T-cell (primary cell): ENCODE results near the gene SON. TPM values are rescaled to one million over a fixed set of nuclear protein-coding genes. Genes with fewer than 3 reads are reported as not detected.

Experiments
- ATAC-seq, 4 experiments: fragments of 200-7000 bp in 3 of 4; fragments of 150-1000 bp in 1 of 4; cut with Tn5 transposase; replicated peaks in 1 of 4; 1 replicate in 3 of 4; 2 replicates in 1 of 4; pipeline ENCODE4 v1.10.0; 2021; ENCODE audit warnings: moderate library complexity in 3 of 4, mild to moderate bottlenecking in 2 of 4, moderate number of reproducible peaks in 1 of 4
- CTCF ChIA-PET, 2 donors: fragments of 300-600 bp; sonication (Branson Sonifier 250); formaldehyde crosslinking; loops; one replicate each; lab custom pipeline; 2022; ENCODE audit warnings: antibody characterized with exemption in 2 of 2; lab: Charles Lee
- POLR2A ChIA-PET, 2 donors: fragments of 300-600 bp; sonication (Branson Sonifier 250); formaldehyde crosslinking; loops; one replicate each; lab custom pipeline; 2022; ENCODE audit warnings: antibody characterized with exemption in 2 of 2; lab: Charles Lee
- DNase-seq, 35 experiments: peaks; one replicate each; pipeline versions ENCODE4 v3.0.0 to v3.0.0-alpha.2; 2013 to 2023
- H3K27ac ChIP-seq: one replicate; pipeline ENCODE4 v1.5.1; 2013; ENCODE audit warnings: low read length
- H3K27me3 ChIP-seq, 2 experiments: replicated peaks in 1 of 2; 1 replicate in 1 of 2; 2 replicates in 1 of 2; pipeline versions ENCODE4 v1.6.1 to v1.7.0; 2013; ENCODE audit warnings: low read length in 1 of 2, mixed read lengths in 1 of 2; ENCODE audit not compliant: control insufficient read depth in 2 of 2, insufficient read depth in 2 of 2; ENCODE audit errors: extremely low read depth in 1 of 2
- H3K36me3 ChIP-seq, 2 donors: 1 replicate in 1 of 2; 2 replicates in 1 of 2; pipeline versions ENCODE4 v1.6.1 to v1.7.0; 2013; ENCODE audit warnings: low read length in 1 of 2; ENCODE audit not compliant: control insufficient read depth in 2 of 2, insufficient read depth in 1 of 2; ENCODE audit errors: extremely low read depth in 1 of 2
- H3K4me1 ChIP-seq, 2 experiments: 1 replicate in 1 of 2; 2 replicates in 1 of 2; pipeline versions ENCODE4 v1.6.1 to v1.7.0; 2013; ENCODE audit warnings: low read length in 2 of 2, mixed read lengths in 1 of 2; ENCODE audit not compliant: insufficient read depth in 2 of 2, control insufficient read depth in 1 of 2; ENCODE audit errors: extremely low read depth in 1 of 2
- H3K4me3 ChIP-seq, 2 donors: 1 replicate in 1 of 2; 2 replicates in 1 of 2; pipeline versions ENCODE4 v1.5.1 to v1.7.0; 2013; ENCODE audit warnings: mild to moderate bottlenecking in 2 of 2, low read length in 1 of 2, moderate library complexity in 1 of 2; ENCODE audit not compliant: control insufficient read depth in 1 of 2; ENCODE audit errors: extremely low read depth in 1 of 2
- H3K9me3 ChIP-seq: 2 replicates; pipeline ENCODE4 v1.7.0; 2013
- H3K27ac Mint-ChIP-seq, 2 donors: one replicate each; pipeline ENCODE4 v1.8.0; 2020 to 2021; ENCODE audit warnings: mild to moderate bottlenecking in 2 of 2, mixed read lengths in 2 of 2
- H3K27me3 Mint-ChIP-seq, 2 donors: one replicate each; pipeline ENCODE4 v1.8.0; 2021 to 2022; ENCODE audit warnings: mixed read lengths in 2 of 2
- H3K36me3 Mint-ChIP-seq: one replicate; pipeline ENCODE4 v1.8.0; 2021; ENCODE audit warnings: mixed read lengths
- H3K4me1 Mint-ChIP-seq, 3 donors: one replicate each; pipeline ENCODE4 v1.8.0; 2020 to 2022; ENCODE audit warnings: mixed read lengths in 3 of 3, mild to moderate bottlenecking in 1 of 3
- H3K4me3 Mint-ChIP-seq, 3 donors: one replicate each; pipeline ENCODE4 v1.8.0; 2020 to 2022; ENCODE audit warnings: mild to moderate bottlenecking in 3 of 3, mixed read lengths in 3 of 3, moderate library complexity in 3 of 3
- H3K9me3 Mint-ChIP-seq, 3 donors: one replicate each; pipeline ENCODE4 v1.8.0; 2020 to 2022; ENCODE audit warnings: mixed read lengths in 3 of 3
- WGBS: methylation state at CpG from one replicate; pipeline ENCODE4 v1.1.5; 2013; ENCODE audit warnings: missing lambda C conversion rate; ENCODE audit not compliant: insufficient coverage; 5-methylcytosine and 5-hydroxymethylcytosine counted together
- total RNA-seq, 35 experiments: library from RNA in 6 of 35; stranded (reverse) in 6 of 35; fragments of 120-200 nt in 1 of 35; gene quantifications; one replicate each; pipeline versions ENCODE4 v1.2.1 to v1.2.4 and lab custom pipeline; 2013 to 2026

Gene SON
- total RNA-seq, 5 donors from 2014 or later (not counting 1 experiment from before 2014, with no cell fraction given), result 360 to 418 (median 374) TPM

GRCh38 chr21:33522953-33523349 lies 19.9 kb upstream of the SON start:
- peaks cover 2 to 51% of the 10 kb centered on the region in 2 donors for H3K36me3 ChIP-seq
- no peak overlapping the region for H3K4me3 ChIP-seq
- CTCF ChIA-PET, result no interaction called here
- POLR2A ChIA-PET, result interaction anchor here in 1 of 2 donors (0.5 kb wide), 1 partner anchor 43 kb away, joined by 4 read pairs; the partner anchor contains the start of gene TMEM50B
- DNase-seq, result no peak
- no peak overlapping the region for H3K27ac Mint-ChIP-seq
- WGBS, result 67% methylated on average over 1 of the region's 1 CpG
- H3K4me1 Mint-ChIP-seq, result no peaks in the 10 kb centered on the region
- no peaks in the 10 kb centered on the region for H3K27me3 Mint-ChIP-seq
- H3K9me3 ChIP-seq, result no peaks in the 10 kb centered on the region
- H3K9me3 Mint-ChIP-seq, result no peaks in the 10 kb centered on the region
- no peak overlapping the region for H3K4me3 Mint-ChIP-seq
- no peaks in the 10 kb centered on the region for H3K4me1 ChIP-seq
- no peak overlapping the region for H3K27ac ChIP-seq
- no peaks in the 10 kb centered on the region for H3K27me3 ChIP-seq
- H3K36me3 Mint-ChIP-seq, result peaks cover 33% of the 10 kb centered on the region
- no peak for ATAC-seq

GRCh38 chr21:33531007-33531406 lies 11.8 kb upstream of the SON start:
- DNase-seq (no peak), ATAC-seq (no peak)
- ChIA-PET POLR2A (interaction anchor here (0.7 kb wide), 4 partner anchors 14 to 559 kb away, joined by 3 to 6 read pairs (median 4); no protein-coding TSS in a partner anchor), CTCF (interaction anchor here in 1 of 2 donors (0.7 to 0.9 kb wide), 2 partner anchors 14 to 75 kb away, joined by 3 to 4 read pairs; no protein-coding TSS in a partner anchor)
- Histone ChIP-seq H3K4me3 (no peak overlapping the region), H3K36me3 (peaks cover 9 to 89% of the 10 kb centered on the region in 2 donors), H3K27ac (no peak overlapping the region), H3K9me3 (no peaks in the 10 kb centered on the region), H3K27me3 (no peaks in the 10 kb centered on the region), H3K4me1 (no peaks in the 10 kb centered on the region)
- Mint-ChIP-seq H3K36me3 (peaks cover 50% of the 10 kb centered on the region), H3K4me1 (no peaks in the 10 kb centered on the region), H3K4me3 (no peak overlapping the region), H3K9me3 (no peaks in the 10 kb centered on the region), H3K27ac (no peak overlapping the region), H3K27me3 (no peaks in the 10 kb centered on the region)
- no CpG with 5 or more reads among the region's 3 CpGs for WGBS

- no peak overlapping the region for H3K4me3 Mint-ChIP-seq
- Histone ChIP-seq H3K9me3 (no peaks in the 10 kb centered on the region), H3K27ac (no peak overlapping the region), H3K27me3 (no peaks in the 10 kb centered on the region), H3K4me1 (peaks cover 10 to 17% of the 10 kb centered on the region in 2 experiments), H3K36me3 (peaks cover 3 to 60% of the 10 kb centered on the region in 2 donors), H3K4me3 (no peak overlapping the region)
- WGBS, result no CpG with 5 or more reads among the region's 2 CpGs
- POLR2A ChIA-PET, result interaction anchor here (0.5 to 0.6 kb wide), 2 partner anchors 19 to 76 kb away, joined by 3 to 5 read pairs; no protein-coding TSS in a partner anchor
- no peak overlapping the region for H3K27ac Mint-ChIP-seq
- CTCF ChIA-PET, result no interaction called here
- DNase-seq (no peak), ATAC-seq (no peak)
- no peaks in the 10 kb centered on the region for H3K9me3 Mint-ChIP-seq
- H3K27me3 Mint-ChIP-seq, result no peaks in the 10 kb centered on the region
- H3K4me1 Mint-ChIP-seq, result peaks cover 19 to 28% (median 24%) of the 10 kb centered on the region in 3 donors
- peaks cover 33% of the 10 kb centered on the region for H3K36me3 Mint-ChIP-seq
These were observed 5.6 kb upstream of the SON start for GRCh38 chr21:33537212-33537611.

- no peak overlapping the region for H3K4me3 Mint-ChIP-seq
These were observed 3.2 kb upstream of the SON start for GRCh38 chr21:33539616-33540015.

GRCh38 chr21:33540711-33541104 lies 2.1 kb upstream of the SON start:
- WGBS, result no CpG with 5 or more reads among the region's 3 CpGs
- H3K27me3 Mint-ChIP-seq, result no peaks in the 10 kb centered on the region
- H3K4me3 Mint-ChIP-seq, result peak overlapping the region; percentile 65 to 99 (median 98)
- ATAC-seq (no peak), DNase-seq (no peak)
- H3K9me3 ChIP-seq, result no peaks in the 10 kb centered on the region
- peak overlapping the region; percentile 100 for H3K27ac ChIP-seq
- peak overlapping the region; percentile 83 to 89 for H3K27ac Mint-ChIP-seq
- peaks cover 14 to 37% of the 10 kb centered on the region in 2 experiments for H3K4me1 ChIP-seq
- peaks cover 17% of the 10 kb centered on the region for H3K36me3 Mint-ChIP-seq
- CTCF ChIA-PET, result interaction anchor here (0.6 to 1.7 kb wide), 2 partner anchors 65 to 1098 kb away, joined by 3 to 7 read pairs; no protein-coding TSS in a partner anchor
- H3K4me1 Mint-ChIP-seq, result peaks cover 41 to 45% (median 44%) of the 10 kb centered on the region in 3 donors
- POLR2A ChIA-PET, result interaction anchor here in 1 of 2 donors (0.9 kb wide), 1 partner anchor 48 kb away, joined by 3 read pairs; no protein-coding TSS in a partner anchor
- no peak overlapping the region for H3K4me3 ChIP-seq
- H3K9me3 Mint-ChIP-seq, result no peaks in the 10 kb centered on the region
- peaks cover 0 to 28% of the 10 kb centered on the region in 2 donors for H3K36me3 ChIP-seq
- no peaks in the 10 kb centered on the region for H3K27me3 ChIP-seq

More at GRCh38 chr21:33539616-33540015, 3.2 kb upstream of the SON start:
- Histone ChIP-seq H3K27ac (no peak overlapping the region), H3K4me3 (no peak overlapping the region), H3K9me3 (no peaks in the 10 kb centered on the region), H3K27me3 (no peaks in the 10 kb centered on the region), H3K36me3 (peaks cover 0 to 36% of the 10 kb centered on the region in 2 donors), H3K4me1 (peaks cover 14 to 26% of the 10 kb centered on the region in 2 experiments)
- ChIA-PET POLR2A (no interaction called here), CTCF (interaction anchor here in 1 of 2 donors (0.6 to 1.0 kb wide), 3 partner anchors 12 to 281 kb away, joined by 3 read pairs; no protein-coding TSS in a partner anchor)
- no peak for ATAC-seq
- Mint-ChIP-seq H3K27ac (no peak overlapping the region), H3K9me3 (no peaks in the 10 kb centered on the region), H3K4me1 (peaks cover 32 to 37% (median 34%) of the 10 kb centered on the region in 3 donors), H3K27me3 (no peaks in the 10 kb centered on the region), H3K36me3 (peaks cover 23% of the 10 kb centered on the region)
- WGBS, result no CpG with 5 or more reads among the region's 4 CpGs
- no peak for DNase-seq

- H3K27me3 ChIP-seq, result no peaks in the 10 kb centered on the region
- peaks cover 0 to 23% of the 10 kb centered on the region in 2 donors for H3K36me3 ChIP-seq
- H3K4me1 ChIP-seq, result peaks cover 17 to 41% of the 10 kb centered on the region in 2 experiments
- H3K4me3 Mint-ChIP-seq, result peak overlapping the region; percentile 94 to 99 (median 98)
- no peaks in the 10 kb centered on the region for H3K27me3 Mint-ChIP-seq
- ChIA-PET POLR2A (interaction anchor here (0.6 to 2.6 kb wide), 3 partner anchors 48 to 61 kb away, joined by 3 to 14 read pairs (median 4); partner anchors contain the start of genes DONSON (in 1 of the 2) and TMEM50B (in 1 of the 2)), CTCF (interaction anchor here (0.6 to 1.7 kb wide), 2 partner anchors 65 to 1098 kb away, joined by 3 to 7 read pairs; no protein-coding TSS in a partner anchor)
- H3K27ac ChIP-seq, result peak overlapping the region; percentile 100
- ATAC-seq (no peak), DNase-seq (peak in 1 of 35 experiments; percentile 37)
- WGBS, result 68% methylated on average over 11 of the region's 19 CpGs
- H3K9me3 Mint-ChIP-seq, result no peaks in the 10 kb centered on the region
- H3K4me1 Mint-ChIP-seq, result peaks cover 46 to 50% (median 49%) of the 10 kb centered on the region in 3 donors
- peaks cover 20% of the 10 kb centered on the region for H3K36me3 Mint-ChIP-seq
- peak overlapping the region; percentile 94 to 100 for H3K4me3 ChIP-seq
- peak overlapping the region; percentile 100 for H3K27ac Mint-ChIP-seq
- H3K9me3 ChIP-seq, result no peaks in the 10 kb centered on the region
These were observed 1.6 kb upstream of the SON start for GRCh38 chr21:33541105-33541711.
